ENCODE measurements around the gene NAALADL1.

NAALADL1 gene

GRCh38 chr11:64998141-64998540 lies 60.2 kb downstream of the NAALADL1 start:
- no peaks in the 10 kb centered on the region for H3K27me3 ChIP-seq (replicated peaks)
- in situ Hi-C loops (cut with HindIII; ENCODE audit: low pct_ligation_motif_present, low sequenced_read_pairs): no loop called here
- no peaks in the 10 kb centered on the region for H3K36me3 ChIP-seq (replicated peaks)
- H3K4me3 ChIP-seq (ENCODE audit: low read depth, low read length): no peak overlapping the region
- no peak for DNase-seq
- no peak overlapping the region for H3K27ac ChIP-seq
- TF ChIP-seq CTCF (IDR thresholded peaks at IDR 0.05; ENCODE audit: low read depth, low read length, missing control alignments): no peak

GRCh38 chr11:64996710-64997380 lies 61.5 kb downstream of the NAALADL1 start, which contains the start of gene BATF2:
Gene BATF2 (minus strand): TSS chr11:64996971. CDS start chr11:64996914, 57 bp downstream.
- in situ Hi-C loops (cut with HindIII; ENCODE audit: low pct_ligation_motif_present, low sequenced_read_pairs): no loop called here
- Histone ChIP-seq H3K36me3 (replicated peaks) (no peaks in the 10 kb centered on the region), H3K27me3 (replicated peaks) (no peaks in the 10 kb centered on the region), H3K27ac (no peak within 1 kb of the TSS), H3K4me3 (ENCODE audit: low read depth, low read length) (peak within 1 kb of the TSS; percentile 35)
- TF ChIP-seq CTCF (IDR thresholded peaks at IDR 0.05; ENCODE audit: low read depth, low read length, missing control alignments): peak; percentile 68
- DNase-seq: peak; percentile 57

- no peak overlapping the region for H3K27ac ChIP-seq
- no peak for DNase-seq
- H3K4me3 ChIP-seq (ENCODE audit: low read depth, low read length): peak overlapping the region; percentile 35
- no peak for TF ChIP-seq CTCF (IDR thresholded peaks at IDR 0.05; ENCODE audit: low read depth, low read length, missing control alignments)
- in situ Hi-C loops (cut with HindIII; ENCODE audit: low pct_ligation_motif_present, low sequenced_read_pairs): no loop called here
- no peaks in the 10 kb centered on the region for H3K27me3 ChIP-seq (replicated peaks)
- H3K36me3 ChIP-seq (replicated peaks): no peaks in the 10 kb centered on the region
Measured at GRCh38 chr11:64996327-64996709, 62.0 kb downstream of the NAALADL1 start.

Measured in brain microvascular endothelial cell (primary cell).